Activated naive CD8-positive, alpha-beta T cell treated with anti-CD3 and anti-CD28 coated beads, Interleukin-2, amount 50 U/mL, for 16 hours (primary cell): Measurements from ENCODE around the gene TSPAN32.
"Not testable (repeated sequence)": the region's sequence is repeated elsewhere in the genome, so short reads cannot be mapped to it uniquely, and the experiment has no call there.

ENCODE experiments used
- DNase-seq: peaks from one replicate; pipeline ENCODE4 v3.0.0-alpha.2; 2020; ENCODE audit warnings: low read depth, low spot score

The TSPAN32 gene

DNA sequence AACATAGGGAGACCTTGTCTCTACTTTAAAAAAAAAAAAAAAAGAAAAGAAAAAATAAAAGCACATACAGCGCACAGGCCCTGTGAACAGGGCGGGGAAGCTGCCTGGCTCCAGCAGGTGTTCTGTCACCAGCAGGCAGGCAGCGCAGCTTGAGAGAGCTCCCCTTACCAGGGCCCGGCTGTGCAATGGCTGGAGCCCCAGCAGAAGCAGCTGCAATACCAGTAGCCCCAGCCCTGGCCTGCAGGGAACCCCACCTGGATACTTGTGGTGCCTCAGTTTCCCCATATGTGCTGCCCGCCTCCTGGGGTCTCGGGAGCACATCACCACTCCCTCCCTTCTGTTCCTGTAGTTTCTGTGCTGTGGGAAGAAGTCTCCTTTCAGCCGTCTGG, 12.3 kb downstream of the TSPAN32 start:
- DNase-seq: no peak

DNA sequence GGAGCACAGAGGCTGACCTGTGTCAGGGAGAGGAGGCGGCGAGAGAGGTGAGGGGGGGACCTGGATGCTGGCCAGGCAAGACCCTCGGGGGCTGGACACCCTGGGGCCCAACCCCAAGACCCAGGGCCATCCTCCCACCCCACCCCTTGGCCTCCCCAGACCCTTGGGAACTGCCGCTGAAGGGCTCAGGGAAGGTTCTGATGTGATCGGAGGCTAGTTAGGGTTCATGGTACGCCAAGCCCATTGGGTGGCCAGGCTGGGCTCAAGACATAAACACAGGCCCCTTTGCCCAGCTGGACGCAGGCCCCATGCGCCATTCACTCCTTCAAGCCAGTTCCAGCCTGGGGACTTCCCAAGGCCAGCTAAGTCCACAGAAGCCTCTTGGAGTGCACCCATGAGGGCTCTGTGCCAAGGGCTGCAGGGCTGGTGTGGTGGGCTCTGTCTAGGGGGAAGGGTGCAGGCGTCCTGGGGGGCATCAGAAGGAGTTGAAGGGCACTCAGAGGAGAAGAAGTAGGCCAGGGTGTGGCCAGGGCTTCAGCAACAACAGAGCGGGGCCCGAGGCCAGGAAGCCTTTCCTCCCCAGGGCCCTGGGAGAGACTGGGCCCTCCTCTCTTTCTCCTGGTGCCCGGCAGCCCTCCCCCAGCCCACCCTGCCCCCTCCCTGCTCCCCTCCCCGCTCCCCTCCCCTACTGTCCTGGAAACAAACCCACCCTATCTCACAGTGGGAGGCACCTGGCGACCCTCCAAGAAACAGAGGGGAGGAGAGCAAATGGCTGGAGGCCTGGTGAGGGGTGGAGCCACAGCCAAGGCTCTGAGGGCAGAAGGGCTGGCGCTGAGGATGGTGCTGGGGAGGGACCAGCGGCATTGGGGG, 12.9 kb downstream of the TSPAN32 start:
- DNase-seq: no peak

DNA sequence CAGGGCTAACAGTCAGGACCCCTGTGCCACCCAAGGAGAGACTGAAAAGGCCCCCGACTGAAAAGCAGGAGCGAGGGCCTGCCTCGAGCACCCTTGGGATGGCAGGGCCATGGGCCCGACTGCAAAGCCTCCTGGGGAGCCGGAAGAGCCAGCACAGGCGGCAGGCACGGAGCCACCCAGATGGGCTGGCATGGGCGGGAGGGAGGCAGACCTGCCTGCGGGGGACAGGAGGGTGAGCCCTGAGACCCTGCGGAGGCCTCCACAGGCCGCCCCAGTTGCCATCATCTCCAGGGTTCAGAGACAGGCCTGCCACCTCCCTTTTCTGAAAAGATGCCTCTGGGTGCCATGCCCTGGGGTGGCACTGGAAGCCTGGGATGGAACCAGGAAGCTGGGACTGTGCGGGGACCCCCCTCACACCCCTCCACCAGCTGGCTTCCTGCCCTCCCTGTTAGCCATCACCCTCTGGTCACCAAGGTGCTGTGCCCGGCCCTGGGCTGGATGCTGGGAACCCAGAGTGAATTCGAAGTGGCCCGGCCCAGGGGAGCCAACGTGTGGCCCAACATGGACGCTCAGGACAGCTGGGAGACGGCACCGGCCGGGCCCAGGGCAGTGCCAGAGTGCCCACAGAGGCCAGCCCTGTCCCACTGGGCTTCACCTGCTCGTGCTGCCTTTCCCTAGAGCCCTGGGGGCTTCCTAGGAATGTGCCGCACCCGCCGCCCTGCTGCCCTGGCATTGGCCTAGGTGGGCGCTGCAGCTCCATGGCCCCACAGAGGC, 13.8 kb downstream of the TSPAN32 start:
- DNase-seq: no peak

DNA sequence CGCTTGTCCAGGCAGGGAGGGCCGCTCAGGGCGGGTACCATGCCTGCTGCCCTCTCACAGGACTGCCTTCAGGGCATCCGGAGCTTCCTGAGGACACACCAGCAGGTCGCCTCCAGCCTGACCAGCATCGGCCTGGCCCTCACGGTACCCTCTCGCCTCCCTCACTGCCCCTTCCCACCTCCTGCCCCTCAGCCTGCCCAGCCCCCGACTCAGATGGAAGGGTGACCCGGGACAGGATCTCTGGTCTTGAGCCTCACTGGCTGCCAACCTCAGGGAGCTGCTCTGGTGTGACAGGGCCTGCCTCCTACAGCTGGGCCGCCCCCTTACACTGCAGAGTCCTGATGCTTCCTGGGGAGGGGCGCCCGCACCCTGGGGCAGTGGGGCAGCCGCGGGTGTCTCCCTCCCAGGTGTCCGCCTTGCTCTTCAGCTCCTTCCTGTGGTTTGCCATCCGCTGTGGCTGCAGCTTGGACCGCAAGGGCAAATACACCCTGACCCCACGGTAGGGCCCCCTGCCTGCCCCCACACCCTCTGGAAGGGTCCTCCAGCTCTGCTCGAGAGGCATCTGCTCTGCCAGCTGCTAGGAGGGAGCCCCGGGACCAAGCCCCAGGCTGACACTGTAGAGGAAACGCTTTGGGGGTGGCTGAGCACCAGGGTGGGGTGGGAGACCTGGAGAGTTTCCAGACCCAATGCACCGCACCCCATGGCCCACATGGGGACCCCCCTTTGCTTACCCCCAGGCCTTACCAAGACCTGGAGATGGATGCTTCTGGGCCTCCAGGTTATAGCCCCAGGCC, 14.6 kb downstream of the TSPAN32 start:
- no peak for DNase-seq

DNA sequence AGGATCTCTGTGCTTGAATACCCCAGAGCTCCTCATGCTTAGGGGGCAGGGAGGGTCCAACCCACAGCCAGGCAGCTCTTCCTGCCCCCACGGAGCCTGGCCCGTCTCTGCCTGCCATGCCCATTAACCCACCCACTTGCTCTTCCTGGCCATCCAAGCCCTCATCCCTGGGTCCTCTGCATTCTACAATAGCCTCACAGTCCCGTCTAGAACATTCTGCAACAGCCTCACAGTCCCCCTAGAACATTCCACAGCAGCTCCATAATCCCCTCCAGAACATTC, 15.1 kb downstream of the TSPAN32 start:
- no peak for DNase-seq

DNA sequence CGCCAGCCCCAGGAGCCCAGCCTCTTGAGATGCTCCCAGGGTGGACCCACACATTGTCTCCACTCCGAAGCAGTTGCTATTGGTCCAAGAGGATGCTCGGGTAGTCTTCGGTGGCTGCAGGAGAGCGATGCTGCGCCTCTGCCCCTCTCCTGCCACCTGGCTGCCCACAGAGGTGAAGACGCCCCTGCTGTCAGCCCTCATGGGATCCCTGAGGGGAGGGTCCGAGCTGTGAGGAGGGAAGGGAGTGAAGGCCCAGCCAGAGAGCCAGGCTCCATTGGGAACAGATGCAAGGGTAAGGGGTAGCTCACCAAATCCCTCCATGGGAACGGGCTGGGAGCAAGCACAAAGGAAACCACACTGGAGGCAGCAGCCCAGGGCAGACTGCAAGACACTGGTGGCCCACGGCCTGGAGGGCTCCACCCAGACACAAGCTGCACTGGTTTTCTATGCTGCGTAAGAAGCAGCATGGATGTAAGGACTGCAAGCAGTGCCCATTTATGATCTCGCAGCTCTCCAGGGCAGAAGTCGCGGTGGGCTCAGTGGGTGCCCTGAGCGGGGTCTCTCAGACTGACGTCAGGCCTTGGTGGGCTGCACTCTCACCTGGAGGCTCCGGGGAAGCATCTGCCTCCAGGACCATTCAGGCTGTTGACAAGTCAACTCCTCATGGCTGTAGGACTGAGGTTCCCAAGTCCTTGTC, 15.7 kb downstream of the TSPAN32 start:
- no peak for DNase-seq

DNA sequence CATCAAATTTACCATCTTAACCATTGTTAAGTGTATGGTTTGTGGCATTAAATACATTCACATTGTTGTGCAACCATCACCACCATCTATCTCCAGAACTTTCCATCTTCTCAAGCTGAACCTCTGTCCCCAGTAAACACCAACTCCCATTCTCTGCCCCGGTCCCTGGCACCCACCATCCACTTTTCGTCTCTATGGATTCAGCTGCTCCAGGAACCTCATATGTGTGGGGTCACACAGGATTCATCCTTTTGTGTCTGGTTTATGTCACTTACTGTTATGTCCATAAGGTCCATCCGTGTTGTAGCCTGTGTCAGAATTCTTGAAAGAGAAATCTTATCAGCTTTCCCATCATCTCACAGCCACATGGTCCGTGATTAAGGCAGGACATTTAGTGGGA, 16.3 kb downstream of the TSPAN32 start:
- DNase-seq: no peak

DNA sequence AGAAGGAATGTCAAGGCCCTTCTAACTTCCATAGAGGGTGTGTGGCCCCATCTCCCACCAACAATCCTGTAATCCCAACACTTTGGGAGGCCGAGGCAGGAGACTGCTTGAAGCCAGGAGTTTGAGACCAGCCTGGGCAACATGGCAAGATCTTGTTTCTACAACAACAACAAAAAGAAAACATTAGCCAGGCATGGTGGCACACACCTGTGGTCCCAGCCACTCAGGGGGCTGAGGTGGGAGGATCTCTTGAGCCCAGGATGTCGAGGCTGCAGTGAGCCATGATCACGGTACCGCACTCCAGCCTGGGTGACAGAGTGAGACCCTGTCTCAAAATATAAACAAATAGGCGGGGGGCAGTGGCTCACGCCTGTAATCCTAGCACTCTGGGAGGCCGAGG, 16.9 kb downstream of the TSPAN32 start:
- DNase-seq: no peak

DNA sequence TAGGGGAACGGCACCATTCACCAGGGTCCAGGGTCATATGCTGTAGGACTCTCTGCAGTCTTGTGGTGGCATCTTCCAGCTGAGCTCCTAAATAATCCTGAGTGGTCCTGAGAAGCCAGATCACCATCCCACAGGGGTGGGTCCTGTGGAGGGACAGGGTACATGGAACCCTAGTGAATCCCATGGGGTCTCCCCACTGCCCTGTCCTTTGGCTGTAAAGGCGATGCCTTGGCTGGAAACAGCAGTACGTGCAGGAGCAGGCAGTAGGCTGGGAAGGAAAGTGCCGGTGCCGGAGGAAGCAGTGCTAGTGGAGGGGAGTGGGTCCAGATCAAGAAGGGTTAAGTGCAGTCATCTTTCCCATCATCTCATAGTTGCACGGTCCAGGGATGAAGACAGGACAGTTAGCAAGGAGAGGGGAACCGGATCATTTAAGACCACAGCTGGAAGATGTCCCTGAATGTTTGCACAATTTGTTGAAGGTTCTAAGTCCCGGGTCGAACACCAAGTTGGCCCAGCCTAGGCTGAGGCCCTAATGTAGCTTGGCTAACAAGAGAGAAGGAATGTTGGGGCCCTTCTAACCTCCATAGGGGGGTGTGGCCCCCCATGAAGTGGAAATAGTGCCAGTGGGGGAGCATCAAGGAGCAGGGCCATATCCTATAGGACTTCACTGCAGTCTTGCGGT, 18.1 kb downstream of the TSPAN32 start:
- DNase-seq: no peak

DNA sequence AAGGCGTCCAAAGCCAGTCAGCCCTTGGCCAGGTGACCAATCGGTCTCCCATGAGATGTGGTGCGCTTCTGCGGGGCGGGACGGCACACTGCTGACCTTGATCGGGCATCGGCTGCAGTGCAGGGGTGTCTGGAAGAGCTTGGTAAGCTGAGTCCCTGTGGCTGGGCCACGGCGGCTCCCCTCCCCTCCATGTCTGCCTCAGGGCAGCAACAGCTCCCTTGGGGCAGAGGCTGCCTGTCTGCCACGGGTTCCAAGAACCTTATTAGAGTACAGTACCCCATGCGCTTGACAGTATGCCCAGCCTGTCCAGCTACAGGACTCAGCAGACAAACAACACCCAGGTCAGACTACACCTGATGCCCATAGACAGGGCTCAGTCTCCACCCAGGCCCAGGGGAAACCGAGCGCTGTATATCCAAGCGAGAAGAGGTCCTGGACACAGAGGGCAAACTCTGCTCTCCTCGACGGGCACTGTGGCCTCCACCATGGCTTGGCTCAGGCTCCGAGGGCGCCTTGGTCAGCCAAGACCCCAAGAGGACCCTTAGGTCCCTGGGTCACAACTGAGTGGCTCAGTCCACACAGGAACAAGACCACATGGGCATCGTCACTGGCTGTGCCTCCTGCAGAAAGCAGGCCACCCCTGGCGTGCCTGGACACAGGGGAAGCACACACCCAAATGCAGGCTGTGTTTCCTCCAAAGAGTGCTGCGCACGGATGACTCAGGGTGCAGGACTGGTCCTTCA, 18.9 kb downstream of the TSPAN32 start:
- no peak for DNase-seq

DNA sequence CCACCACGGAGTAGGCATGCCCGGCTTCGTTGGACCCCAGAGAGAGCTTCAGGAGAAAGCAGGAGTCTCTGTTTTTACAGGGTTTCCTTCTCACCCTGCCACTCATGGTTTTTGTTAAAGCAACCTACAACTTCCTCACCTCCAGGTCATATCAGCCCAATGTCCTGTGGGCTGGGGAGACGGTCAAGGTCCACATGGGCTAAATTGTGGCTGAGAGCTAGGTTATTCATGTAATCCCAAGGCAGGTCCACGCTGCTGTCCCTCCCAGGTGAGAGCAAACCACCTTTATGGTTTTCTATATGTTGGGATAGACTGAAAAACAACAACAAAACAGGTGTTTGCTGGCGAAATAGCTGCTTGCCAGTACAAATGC, 19.5 kb downstream of the TSPAN32 start:
- no peak for DNase-seq

DNA sequence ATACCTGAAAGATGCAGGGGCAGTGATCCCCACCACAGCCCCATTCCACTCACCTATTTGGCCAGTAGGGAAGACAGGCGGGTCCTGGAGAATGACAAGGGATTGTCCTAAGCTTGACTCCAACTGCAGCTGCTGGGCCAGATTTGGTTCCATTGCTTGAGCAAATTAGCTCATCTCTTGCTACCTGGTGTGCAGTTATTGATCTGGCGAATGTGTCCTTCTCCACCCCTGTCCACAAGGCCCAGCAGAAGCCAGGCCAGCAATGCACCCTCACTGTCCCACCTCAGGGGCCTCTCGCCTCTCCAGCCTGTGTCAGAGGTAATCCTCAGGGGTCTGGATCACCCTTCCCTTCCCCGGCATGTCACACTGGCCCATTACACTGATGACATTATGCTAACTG, 23.3 kb downstream of the TSPAN32 start:
- DNase-seq: no peak

DNA sequence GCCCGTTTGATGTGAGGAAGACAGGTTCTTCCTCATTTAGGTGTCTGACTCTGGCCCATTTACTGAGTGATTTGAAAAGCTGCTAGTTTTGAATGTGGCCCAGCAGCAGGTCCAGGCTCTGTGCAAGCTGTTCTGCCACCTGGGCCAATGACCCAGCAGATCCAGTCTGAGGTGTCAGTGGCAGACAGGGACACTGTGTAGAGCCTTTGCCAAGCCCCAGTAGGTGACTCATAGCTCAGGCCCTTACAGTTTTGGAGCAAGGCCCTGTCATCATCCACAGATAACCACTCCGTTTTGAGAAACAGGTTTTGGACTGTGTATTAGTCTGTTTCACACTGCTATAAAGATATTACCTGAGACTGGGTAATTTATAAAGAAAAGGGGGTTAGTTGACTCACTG, 23.9 kb downstream of the TSPAN32 start:
- no peak for DNase-seq

DNA sequence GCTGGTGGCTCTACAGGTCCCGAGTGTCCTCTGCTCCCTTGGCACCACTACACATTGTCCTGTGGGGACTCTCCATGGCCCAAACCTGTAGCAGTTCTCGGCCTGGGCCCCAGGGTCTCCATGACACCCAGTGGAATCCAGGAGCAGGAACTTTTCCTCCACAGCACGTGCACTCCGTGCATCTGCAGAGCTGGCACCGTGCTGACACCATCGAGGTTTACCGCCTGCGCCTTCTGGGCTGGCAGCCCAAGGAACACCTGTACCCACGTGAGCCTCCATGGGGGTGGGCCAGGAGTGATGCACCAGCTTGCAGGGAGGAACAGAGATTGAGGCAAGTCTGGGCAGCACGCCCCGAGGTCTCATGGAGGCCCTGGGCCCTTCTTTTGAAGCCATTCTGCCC, 25.2 kb downstream of the TSPAN32 start:
- no peak for DNase-seq

DNA sequence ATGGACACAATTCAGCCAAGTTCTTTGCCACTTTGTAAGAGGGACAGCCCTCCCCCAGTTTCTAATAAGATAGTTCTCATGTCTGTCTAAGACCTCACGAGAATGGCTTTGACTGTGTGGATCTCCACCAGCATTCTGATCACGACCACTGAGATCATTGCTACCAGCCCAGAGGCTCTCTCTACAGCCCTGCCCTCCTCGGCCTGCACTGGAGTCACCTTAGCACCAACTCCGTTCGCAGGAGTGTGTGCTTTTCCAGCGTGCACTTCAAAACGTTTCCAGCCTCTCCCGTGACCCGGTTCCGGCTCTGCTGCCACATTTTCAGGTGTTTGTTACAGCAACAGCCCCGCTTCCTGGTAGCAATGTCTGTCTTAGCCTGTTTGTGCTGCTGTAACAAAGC, 26.2 kb downstream of the TSPAN32 start:
- DNase-seq: no peak

DNA sequence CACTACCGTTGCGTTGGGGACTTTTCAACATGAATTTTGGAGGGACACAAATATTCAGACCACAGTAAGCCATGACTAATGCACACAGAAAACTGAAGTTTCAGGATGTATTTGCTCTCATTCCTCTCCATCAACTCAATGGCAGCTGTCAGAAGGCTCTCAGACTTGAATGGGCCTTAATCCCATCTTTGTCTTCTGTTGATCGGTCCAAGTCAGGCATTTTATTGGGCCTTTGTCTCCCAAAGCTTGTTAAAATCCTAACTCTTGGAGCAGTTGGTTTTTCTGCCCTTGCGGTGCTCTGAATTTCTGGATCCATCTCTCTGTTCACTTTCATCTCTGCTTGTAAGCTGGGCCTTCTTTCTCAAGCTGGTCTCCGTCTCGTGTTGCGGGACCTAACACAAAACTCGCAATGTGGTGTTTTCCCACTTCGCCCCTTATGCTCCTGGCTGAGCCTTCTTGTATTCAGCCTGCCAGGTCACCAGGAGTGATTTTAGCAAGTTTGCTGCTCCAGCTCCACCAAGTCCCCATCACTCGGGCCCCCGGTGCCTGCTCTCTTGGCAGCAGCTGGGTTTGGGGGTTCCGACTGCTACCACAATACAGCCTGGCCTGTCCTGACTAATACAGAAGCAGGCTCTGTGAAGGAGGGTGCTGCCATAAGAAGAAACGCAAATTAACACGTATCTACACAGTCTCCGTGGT, 27.0 kb downstream of the TSPAN32 start:
- no peak for DNase-seq

DNA sequence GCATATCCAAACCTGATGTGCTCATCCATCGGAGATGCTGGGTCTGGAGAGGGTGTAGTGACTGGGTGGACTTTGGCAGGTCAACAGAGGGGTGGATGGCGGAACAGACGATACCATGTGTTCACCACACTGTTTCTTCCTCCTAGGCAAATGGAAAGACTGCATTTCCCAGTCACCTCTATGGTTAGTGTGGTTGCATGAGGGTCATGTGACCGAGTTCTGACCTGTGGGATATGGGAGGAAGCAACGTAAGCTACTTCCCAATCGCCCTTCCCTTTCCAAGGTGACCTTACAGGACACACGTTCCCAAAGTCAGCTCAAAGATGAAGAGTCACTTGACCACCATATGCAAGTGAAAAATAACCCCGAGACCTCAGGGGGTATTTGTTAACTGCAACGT, 27.7 kb downstream of the TSPAN32 start:
- no peak for DNase-seq

DNA sequence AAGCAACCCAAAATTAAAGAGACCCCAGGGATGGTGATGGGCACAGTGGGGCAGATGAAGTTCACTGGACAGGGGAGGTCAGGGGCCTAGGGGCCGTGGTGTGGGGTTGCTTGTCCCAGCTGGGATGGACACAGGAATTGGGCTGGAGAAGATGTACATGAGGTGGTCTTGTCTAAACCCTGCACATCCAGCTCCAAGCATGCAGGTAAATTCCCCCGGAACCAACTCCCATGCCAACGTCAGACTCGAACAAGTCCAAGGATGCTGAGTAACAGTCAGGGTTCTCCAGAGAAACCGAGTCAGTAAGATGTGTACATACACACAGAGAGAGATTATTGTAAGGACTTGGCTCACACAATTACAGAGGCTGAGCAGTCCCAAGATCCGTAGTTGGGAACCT, 28.9 kb downstream of the TSPAN32 start:
- DNase-seq: no peak

DNA sequence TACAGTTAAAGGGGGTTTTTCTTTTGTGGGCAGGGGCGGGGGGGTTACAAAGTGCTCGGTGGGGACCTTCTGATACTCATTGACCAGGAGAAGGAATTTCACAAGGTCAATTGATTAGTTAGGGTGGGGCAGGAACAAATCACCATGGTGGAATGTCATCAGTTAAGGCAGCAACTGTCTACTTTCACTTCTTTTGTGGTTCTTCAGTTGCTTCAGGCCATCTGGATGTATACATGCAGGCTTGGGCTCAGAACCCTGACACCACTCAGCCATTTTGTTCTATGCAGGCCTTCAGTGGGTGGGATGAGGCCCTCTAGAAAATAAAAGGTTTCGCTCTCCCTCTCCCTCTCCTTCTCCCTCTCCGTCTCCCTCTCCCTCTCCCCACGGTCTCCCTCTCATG, 29.6 kb downstream of the TSPAN32 start:
- no peak for DNase-seq

DNA sequence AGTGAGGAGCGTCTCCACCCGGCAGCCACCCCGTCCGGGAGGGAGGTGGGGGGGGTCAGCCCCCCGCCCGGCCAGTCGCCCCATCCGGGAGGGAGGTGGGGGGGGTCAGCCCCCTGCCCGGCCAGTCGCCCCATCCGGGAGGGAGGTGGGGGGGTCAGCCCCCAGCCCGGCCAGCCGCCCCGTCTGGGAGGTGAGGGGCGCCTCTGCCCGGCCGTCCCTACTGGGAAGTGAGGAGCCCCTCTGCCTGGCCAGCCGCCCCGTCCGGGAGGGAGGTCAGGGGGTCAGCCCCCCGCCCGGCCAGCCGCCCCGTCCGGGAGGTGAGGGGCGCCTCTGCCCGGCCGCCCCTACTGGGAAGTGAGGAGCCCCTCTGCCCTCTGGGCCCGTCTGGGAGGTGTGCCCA, 30.8 kb downstream of the TSPAN32 start:
- DNase-seq: not testable (repeated sequence)
